RWPE2 (cell line): ENCODE data around the gene TSSK3.

Experiments used
- ATAC-seq: fragments of 200-7000 bp; cut with Tn5 transposase; 3 replicates; pipeline ENCODE4 v1.9.1; 2021; ENCODE audit warnings: low read depth
- DNase-seq: peaks from one replicate; pipeline ENCODE4 v3.0.0-alpha.2; 2020; ENCODE audit warnings: low spot score
- H3K27ac ChIP-seq: fragments of 450-650 bp; 2 replicates; pipeline ENCODE4 v1.5.1; 2017; ENCODE audit warnings: mild to moderate bottlenecking; ENCODE audit not compliant: poor library complexity, severe bottlenecking
- H3K27me3 ChIP-seq: fragments of 250-450 bp; sonication (Bioruptor Pico); 2 replicates; pipeline ENCODE4 v1.5.1; 2021; ENCODE audit warnings: mild to moderate bottlenecking, moderate library complexity; ENCODE audit not compliant: insufficient read depth, poor library complexity, severe bottlenecking
- H3K36me3 ChIP-seq: fragments of 250-450 bp; sonication (Bioruptor Pico); 2 replicates; pipeline ENCODE4 v1.5.1; 2020; ENCODE audit warnings: low read depth, mild to moderate bottlenecking, moderate library complexity
- H3K4me1 ChIP-seq: fragments of 250-450 bp; sonication (Bioruptor Pico); 2 replicates; pipeline ENCODE4 v1.5.1; 2021; ENCODE audit warnings: mild to moderate bottlenecking, moderate library complexity; ENCODE audit not compliant: insufficient read depth, poor library complexity, severe bottlenecking
- H3K4me3 ChIP-seq: fragments of 250-450 bp; sonication (Bioruptor Pico); 2 replicates; pipeline ENCODE4 v1.5.1; 2021; ENCODE audit warnings: mild to moderate bottlenecking, moderate library complexity; ENCODE audit not compliant: severe bottlenecking
- H3K9me3 ChIP-seq: fragments of 250-450 bp; sonication (Bioruptor Pico); 2 replicates; pipeline ENCODE4 v1.5.1; 2021; ENCODE audit warnings: mild to moderate bottlenecking, moderate library complexity; ENCODE audit not compliant: severe bottlenecking
- CTCF ChIP-seq: fragments of 450-650 bp; IDR thresholded peaks from one replicate; pipeline ENCODE4 v1.5.1; 2017; ENCODE audit warnings: mild to moderate bottlenecking, moderate library complexity; ENCODE audit not compliant: poor library complexity, severe bottlenecking

The TSSK3 gene

GRCh38 chr1:32376199-32376598, 13.9 kb downstream of the TSSK3 start:
- no peaks in the 10 kb centered on the region for H3K4me1 ChIP-seq
- no peak overlapping the region for H3K4me3 ChIP-seq
- H3K27ac ChIP-seq, result no peak overlapping the region
- no peaks in the 10 kb centered on the region for H3K27me3 ChIP-seq
- no peaks in the 10 kb centered on the region for H3K9me3 ChIP-seq
- DNase-seq (no peak), ATAC-seq (no peak)
- no peak for TF ChIP-seq CTCF
- peaks cover 51% of the 10 kb centered on the region for H3K36me3 ChIP-seq

- Histone ChIP-seq H3K4me1 (no peaks in the 10 kb centered on the region), H3K36me3 (peaks cover 51% of the 10 kb centered on the region), H3K9me3 (no peaks in the 10 kb centered on the region), H3K27ac (no peak overlapping the region), H3K27me3 (no peaks in the 10 kb centered on the region), H3K4me3 (no peak overlapping the region)
- DNase-seq, result no peak
- no peak for ATAC-seq
- no peak for TF ChIP-seq CTCF
Observed at GRCh38 chr1:32377541-32378220, 15.3 kb downstream of the TSSK3 start.

- H3K4me1 ChIP-seq, result no peaks in the 10 kb centered on the region
- H3K4me3 ChIP-seq, result no peak overlapping the region
- DNase-seq (no peak), ATAC-seq (no peak)
- no peak overlapping the region for H3K27ac ChIP-seq
- no peaks in the 10 kb centered on the region for H3K9me3 ChIP-seq
- peaks cover 58% of the 10 kb centered on the region for H3K36me3 ChIP-seq
- TF ChIP-seq CTCF, result no peak
- no peaks in the 10 kb centered on the region for H3K27me3 ChIP-seq
Observed at GRCh38 chr1:32380057-32380456, 17.7 kb downstream of the TSSK3 start.

GRCh38 chr1:32386676-32387392, 24.5 kb downstream of the TSSK3 start:
- no peak for ATAC-seq
- Histone ChIP-seq H3K27ac (no peak overlapping the region), H3K27me3 (no peaks in the 10 kb centered on the region), H3K4me1 (no peaks in the 10 kb centered on the region), H3K9me3 (no peaks in the 10 kb centered on the region), H3K36me3 (peaks cover 68% of the 10 kb centered on the region), H3K4me3 (no peak overlapping the region)
- DNase-seq, result no peak
- TF ChIP-seq CTCF, result no peak

- H3K27me3 ChIP-seq, result no peaks in the 10 kb centered on the region
- peaks cover 68% of the 10 kb centered on the region for H3K36me3 ChIP-seq
- no peak overlapping the region for H3K4me3 ChIP-seq
- H3K9me3 ChIP-seq, result no peaks in the 10 kb centered on the region
- no peak for TF ChIP-seq CTCF
- ATAC-seq (no peak), DNase-seq (no peak)
- H3K27ac ChIP-seq, result no peak overlapping the region
- H3K4me1 ChIP-seq, result peaks cover 3% of the 10 kb centered on the region
Observed at GRCh38 chr1:32388641-32389040, 26.3 kb downstream of the TSSK3 start.
